Hematopoietic multipotent progenitor cell treated with erythropoietin and hydrocortisone succinate and interleukin-3 and kit ligand, for 6 days (in vitro differentiated cells): ENCODE measurements around the gene FAM43A.

ENCODE experiments used
- DNase-seq: peaks from one replicate; pipeline ENCODE4 v3.0.0-alpha.2; 2015

Gene FAM43A

GRCh38 chr3:194676471-194676870 is 9.2 kb upstream of the FAM43A start:
- DNase-seq: no peak

DNA sequence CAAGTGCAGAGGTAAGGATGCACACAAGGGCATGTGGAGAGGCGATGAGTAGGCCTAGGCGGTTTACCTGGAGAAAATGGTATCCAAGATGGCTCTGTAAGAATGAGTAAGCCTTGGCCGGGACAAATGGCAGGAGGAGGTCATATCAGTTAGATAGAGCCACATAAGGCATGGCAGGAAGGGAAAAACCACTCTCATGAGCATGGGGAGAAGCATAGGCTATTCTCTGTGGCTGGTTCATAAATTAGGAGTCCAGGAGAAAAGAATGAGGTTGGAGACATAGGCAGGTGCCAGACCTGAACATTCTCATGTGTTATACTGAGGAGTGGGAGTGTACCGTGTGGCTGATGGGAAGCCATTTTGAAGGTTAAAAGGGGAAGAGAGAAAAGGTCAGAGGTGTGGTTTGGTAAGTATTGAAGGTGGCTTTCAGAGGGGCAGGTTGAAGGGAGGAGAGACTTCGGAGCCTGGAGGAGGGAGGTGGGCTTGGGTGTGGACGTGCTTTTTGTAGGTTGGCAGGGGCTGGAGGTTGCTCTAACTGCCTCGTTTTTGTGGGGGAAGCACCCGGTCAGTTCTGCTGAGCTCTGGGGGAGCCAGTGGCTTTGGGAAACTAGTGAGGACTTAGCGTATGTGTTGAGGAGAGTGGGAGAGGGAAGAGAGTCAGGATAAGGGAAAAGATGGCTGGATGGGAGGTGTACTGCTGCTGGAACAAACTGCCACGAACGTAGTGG is 4.6 kb upstream of the FAM43A start:
- DNase-seq: no peak

- no peak for DNase-seq
These were observed 3.4 kb upstream of the FAM43A start for GRCh38 chr3:194682189-194682693.

DNA sequence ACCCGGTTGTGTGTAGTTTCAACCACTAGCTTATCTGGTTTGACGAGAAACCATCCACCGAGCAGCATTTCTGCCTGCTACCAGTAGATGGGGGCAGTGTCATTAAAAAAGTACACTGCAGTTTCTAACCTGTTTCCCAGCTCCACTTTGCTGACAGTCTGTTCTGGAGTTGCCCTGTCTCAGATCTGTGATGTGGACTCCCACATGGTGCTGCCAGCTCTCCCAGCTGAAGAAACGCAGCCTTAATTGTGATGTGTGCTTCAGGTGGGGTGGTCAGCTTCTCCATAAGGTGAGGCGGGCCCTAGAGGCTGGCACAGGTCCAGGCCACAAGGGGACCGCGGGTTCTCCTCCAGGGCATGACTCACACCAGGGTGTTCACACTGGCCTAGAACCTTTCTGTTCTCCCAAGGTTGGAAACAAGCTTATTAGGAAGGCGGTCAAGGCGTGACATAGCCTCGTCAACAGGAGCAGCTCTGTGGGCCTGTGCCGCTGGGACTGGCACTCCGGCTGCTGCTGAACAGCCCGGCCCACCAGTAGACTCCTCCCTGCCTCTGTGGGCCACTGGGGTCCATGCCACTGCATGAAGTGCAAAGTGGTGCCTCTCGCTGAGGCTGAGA is 2.9 kb upstream of the FAM43A start:
- peak; percentile 94 for DNase-seq

DNA sequence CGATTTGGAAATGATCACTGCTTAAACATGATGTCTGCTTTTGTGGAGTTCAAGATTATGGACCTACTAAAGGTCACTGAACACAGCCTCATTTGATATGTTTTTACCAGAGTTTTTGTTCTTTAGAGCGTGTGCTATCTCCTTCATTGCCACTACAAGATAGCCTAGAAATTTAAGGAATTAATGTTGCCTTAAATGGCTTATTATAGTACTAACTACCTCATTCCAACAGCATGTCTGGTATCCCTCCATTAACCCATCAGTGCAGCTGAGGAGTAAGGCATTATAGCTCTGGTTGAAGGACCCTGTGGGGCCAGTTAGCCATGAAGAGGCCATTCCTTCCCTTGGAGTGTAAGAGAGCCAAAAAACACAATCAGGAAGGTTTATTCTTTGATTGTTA is 2.3 kb upstream of the FAM43A start:
- DNase-seq: no peak

DNA sequence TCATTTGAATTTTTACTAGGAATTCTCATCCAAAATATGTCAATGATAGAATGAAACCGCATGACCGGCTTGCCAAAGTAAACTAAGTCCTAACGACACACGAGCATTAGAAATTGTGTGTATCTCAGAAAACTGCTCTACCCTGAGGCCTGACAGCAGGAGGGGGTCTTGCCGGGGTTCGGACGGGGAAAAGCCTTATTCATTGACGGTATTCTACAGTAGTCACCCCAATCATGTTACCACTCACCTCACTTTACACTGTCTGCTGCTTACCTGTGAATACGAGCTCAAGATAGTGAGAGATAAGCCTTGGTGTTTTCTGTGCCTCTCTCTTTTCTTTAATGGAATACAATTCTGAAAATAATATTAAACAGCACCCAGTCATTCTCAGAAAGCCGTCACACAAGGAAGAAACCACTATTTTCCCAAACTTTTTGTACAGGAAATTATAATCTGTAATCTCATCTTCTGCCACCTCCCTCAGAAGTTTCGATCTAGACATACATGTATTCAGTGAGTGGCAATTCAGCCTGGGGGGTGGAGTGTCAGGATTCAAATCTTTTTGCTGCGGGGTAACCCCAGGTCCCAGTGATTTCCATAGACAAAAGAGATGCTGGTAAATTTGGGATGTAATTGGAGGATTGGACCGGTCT is 492 bp upstream of the FAM43A start:
- DNase-seq: no peak

- no peak for DNase-seq
These were observed 732 bp downstream of the FAM43A start for GRCh38 chr3:194686414-194686815.

GRCh38 chr3:194686816-194687637 is 1.3 kb downstream of the FAM43A start:
- peak; percentile 37 for DNase-seq

- DNase-seq: peak; percentile 86
These were observed 2.0 kb downstream of the FAM43A start for GRCh38 chr3:194687638-194688199.

DNA sequence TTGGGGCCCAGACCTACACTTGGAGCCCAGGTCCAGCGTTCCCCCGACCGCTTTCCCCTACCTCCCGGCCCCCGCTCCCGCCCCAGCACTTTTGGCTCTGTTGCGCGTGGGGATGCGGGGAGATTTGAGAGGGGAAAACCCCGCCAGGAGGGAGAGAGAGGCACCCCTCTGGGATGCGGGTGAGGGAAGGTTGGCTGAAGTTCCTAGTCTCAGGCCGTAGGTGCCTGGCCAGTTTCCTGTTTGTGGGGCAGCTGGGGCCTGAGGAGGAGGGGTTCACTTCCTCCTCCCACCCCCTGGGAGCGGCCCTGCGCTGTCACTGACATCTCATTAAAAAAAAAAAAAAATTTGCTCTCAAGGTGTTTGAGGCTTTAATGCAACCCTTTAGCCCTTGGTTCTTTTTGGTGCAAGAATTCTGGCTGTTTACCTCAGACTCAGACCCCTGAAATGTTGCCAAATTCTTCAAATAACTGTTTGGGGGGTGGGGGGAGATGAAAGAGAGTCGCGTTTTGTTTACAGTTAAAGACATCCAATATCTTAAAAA is 2.6 kb downstream of the FAM43A start:
- peak; percentile 40 for DNase-seq

- DNase-seq: no peak
These were observed 3.3 kb downstream of the FAM43A start for GRCh38 chr3:194688946-194689345.

DNA sequence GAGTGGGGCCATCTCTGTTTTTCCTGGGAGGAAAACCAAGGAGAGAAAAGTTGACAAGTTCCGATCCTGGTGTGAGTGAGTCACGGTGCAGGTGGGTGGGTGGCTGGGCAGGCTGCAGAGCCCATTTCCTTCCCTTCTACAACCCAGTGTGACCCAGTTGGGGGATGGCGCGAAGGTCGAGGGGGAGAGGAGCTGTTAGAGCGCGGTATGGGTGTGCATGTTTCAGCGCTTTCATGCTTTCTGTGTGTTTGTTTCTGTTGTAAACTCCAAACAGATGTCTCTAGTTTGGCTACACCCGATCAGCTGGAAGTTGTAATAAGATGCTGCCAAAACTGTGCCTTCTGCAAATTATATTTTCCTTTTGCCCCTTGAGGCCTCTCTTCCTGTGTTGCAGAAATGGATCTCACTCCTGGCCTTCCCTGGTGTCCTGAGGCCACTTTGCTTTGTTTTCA is 3.8 kb downstream of the FAM43A start:
- no peak for DNase-seq

GRCh38 chr3:194690501-194691372 is 5.1 kb downstream of the FAM43A start:
- DNase-seq: no peak

DNA sequence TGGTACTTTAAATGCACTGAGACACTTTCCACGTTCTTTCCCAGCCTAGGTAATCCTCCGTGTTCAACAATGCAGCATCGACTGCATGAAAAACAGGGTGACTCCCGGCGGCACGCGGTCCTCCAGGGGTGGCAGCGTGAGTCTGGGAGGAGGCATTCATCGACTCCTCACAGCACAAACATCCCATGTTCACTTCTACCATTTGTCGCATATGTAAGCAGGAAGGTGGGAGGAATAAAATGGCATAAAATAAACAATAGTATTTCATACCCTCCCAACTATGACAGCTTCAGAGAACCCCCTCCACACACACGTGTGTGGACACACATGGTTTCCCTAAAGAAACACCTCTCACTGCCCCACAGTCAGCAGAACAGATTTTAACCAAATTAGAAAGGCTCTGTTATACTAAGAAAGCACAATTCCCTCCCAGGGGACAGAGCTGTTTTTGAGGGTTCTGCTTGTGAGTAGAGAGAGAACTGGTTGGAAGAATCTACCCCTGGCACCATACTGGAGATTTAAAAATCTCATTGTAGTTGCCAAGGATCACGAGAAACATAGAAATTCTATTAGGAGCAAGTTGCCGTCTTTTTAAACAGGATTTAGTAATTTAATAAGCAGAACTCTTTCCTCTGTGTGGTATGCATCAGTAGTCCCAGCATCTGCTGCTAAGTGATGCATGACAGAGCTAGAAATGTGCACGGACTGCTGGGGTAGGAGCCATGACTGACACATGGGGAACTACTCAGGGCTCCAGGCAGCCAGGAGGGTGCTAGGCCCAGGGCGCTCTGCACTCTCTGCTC is 6.0 kb downstream of the FAM43A start:
- no peak for DNase-seq

DNA sequence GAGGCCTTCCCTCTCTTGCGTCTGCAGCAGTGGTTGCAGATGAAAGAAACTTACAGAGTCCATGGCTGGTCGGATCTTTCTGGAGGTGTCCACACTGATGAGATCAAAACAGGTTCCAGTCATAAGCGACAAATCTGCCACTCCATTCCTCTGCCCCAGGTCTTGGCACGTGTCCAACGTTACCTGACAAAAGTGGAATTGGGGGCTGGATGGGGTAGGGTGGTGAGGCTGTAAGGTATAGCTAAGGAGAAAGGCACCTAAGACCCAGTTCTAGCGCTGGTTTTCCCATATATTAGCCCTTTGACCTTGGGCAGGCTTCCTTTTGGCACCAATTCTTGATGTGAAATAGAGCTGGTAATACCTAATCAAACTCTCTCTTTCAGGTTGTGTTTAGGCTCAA is 11.0 kb downstream of the FAM43A start:
- DNase-seq: no peak

DNA sequence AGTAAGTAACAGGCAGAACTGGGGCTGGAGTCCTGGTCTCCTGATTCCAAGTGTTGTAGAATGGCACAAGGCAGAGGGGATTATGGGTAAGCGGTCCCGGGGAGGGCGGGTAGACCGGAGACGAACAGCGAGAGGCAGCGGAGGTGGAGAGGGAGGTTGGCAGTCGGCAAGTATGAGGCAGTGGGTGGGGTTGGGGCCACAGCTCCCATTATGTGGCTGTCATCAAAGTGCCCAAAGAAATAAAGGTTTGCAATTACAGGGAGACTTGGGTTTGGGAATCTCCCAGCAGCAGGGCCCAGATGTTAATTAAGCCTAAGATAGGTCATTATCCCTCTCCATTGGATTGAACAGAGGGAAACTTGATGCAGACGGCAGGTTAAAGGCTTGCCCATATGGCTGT is 16.9 kb downstream of the FAM43A start:
- DNase-seq: no peak

GRCh38 chr3:194705227-194705626 is 19.5 kb downstream of the FAM43A start:
- no peak for DNase-seq

GRCh38 chr3:194705761-194706160 is 20.1 kb downstream of the FAM43A start:
- DNase-seq: no peak

DNA sequence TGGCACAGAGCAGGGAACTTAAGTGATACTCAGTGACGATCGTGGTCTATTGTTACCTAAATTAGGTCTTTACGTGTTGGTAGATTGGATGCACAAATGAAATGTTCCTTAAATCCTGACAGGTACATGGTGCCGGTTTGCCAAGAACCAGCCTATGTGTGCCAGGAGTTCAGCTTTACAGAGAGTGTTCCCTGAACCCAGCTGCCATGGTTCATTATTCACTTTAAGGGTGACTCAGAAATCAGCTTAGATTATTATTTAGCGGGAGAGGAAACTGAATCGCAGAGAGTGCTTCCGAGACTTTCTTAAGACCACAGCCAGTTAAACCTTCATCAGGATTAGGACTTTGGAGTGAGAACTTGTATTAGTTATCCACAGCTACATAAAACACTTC is 21.5 kb downstream of the FAM43A start:
- DNase-seq: no peak

- no peak for DNase-seq
These were observed 25.6 kb downstream of the FAM43A start for GRCh38 chr3:194711286-194711685.

GRCh38 chr3:194711913-194712312 is 26.2 kb downstream of the FAM43A start:
- no peak for DNase-seq
